GM18517 (cell line): Measurements from ENCODE around the gene TTLL7.

Source experiments
- ATAC-seq: cut with Tn5 transposase; IDR thresholded peaks from one replicate; pipeline ENCODE4 v1.9.1; 2021; ENCODE audit warnings: mild to moderate bottlenecking, moderate library complexity; ENCODE audit not compliant: unreplicated experiment

The TTLL7 gene

DNA sequence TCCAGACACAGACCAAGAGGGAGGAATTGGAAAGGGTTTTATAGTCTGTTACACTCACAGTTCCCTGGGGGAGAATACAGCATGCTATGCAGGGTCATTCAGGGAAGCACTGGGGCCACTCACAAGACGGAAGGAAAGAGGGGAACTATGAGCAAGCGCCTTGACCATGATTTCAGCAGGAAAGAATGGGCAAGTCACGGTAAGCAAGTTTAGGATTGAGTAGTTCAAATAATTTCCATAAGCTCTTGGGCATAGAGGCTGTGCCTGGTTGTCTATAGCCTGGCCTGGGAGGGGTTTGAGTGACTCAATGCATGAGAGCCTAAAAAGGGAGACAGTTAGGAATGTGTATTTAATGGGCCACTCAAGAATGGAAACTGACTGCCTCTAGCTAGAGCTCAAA lies 176.7 kb downstream of the TTLL7 start:
- no peak for ATAC-seq

DNA sequence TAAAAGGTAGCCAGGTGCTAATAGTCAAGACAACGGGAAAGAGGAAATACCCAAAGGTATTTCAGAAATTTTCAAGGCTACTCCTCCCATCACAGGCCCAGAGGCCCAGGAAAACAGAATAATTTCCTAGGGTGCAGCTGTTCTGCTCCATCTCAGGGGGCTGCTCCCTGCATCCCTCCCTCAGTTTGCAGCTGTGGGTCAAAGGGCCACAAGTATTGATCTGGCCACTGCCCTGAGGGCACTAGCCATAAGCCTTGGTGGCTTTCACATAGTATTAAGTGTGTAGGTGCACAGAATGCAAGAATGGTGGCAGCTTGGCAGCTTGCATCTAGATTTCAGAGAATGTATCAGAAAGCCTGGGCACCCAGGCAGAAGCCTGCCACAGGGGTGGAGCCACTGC lies 179.5 kb downstream of the TTLL7 start:
- no peak for ATAC-seq

DNA sequence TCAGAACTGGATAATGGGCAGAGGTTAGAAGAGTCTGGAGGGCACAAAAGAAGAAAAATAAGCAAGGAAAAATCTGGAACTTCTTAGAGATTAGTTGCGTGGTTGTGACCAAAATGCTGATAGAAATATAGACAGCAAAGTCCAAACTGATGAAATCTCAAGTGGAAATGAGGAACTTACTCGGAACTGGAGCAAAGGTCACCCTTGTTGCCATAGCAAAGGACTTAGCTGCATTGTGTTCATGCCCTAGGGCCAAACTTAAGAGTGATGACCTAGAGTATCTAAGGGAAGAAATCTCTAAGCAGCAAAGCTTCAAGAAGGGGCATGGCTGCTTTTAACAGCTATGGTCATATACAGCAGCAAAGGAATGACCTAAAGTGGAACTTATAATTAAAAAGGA lies 180.0 kb downstream of the TTLL7 start:
- ATAC-seq: no peak

DNA sequence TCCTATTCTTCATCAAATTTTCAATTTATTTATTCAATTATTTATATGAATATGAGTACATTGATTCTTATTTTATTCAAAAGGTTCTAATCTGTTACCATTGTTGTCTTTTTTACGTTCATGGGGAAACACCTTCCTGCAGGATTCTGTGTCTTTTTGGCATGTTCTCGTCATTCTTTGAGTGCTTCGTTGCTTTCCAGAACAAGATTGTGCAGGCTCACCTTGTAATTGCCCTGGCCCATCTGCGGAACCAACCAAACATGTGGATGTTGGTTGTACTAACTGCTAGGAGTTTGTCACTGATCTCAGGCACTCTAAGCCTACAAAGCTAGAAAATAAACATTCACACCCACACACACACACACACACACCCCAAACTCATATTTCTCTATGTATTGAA lies 182.1 kb downstream of the TTLL7 start:
- ATAC-seq: no peak

DNA sequence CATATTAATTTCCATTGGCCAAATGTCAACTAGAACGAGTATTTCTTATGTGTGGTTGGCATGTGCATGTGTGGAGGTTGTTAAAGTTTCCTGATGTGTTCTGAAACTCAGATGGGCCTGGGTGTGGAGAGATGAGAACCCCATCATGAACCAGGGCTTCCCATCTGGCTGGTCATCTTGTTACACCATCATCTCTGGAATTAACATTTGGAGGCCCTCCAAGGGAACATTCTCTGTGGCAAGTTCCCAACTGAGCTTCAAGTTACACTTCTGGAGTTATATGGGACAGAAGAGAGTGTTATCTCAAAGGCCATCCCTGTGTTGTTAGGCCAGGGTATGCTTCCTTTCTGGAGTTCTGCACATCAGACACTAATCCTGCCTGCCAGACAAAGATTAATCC lies 183.6 kb downstream of the TTLL7 start:
- ATAC-seq: no peak
